Heart left ventricle (tissue), 16 donors: ENCODE measurements around the gene KNL1. TPM values are rescaled to one million over a fixed set of nuclear protein-coding genes. Genes with fewer than 3 reads are reported as not detected.

Experiments
- ATAC-seq, 4 donors: fragments of 200-7000 bp; cut with Tn5 transposase; one replicate each; pipeline ENCODE4 v1.9.1; 2020 to 2022; ENCODE audit warnings: moderate library complexity in 4 of 4, mild to moderate bottlenecking in 3 of 4, moderate number of reproducible peaks in 1 of 4
- DNase-seq, 5 donors: peaks; one replicate each; pipeline ENCODE4 v3.0.0-alpha.2; 2020
- H3K27ac ChIP-seq, 12 donors: fragments of 200-600 bp; sonication (generic) in 4 of 12; one replicate each; pipeline versions ENCODE4 v1.5.0 to v1.8.0; 2016 to 2022; ENCODE audit warnings: mild to moderate bottlenecking in 2 of 12
- H3K27me3 ChIP-seq, 9 donors: fragments of 200-600 bp; sonication (generic) in 2 of 9; one replicate each; pipeline versions ENCODE4 v1.5.1 to v1.8.0; 2016 to 2022; ENCODE audit warnings: mild to moderate bottlenecking in 3 of 9
- H3K36me3 ChIP-seq, 9 donors: fragments of 200-600 bp; sonication (generic) in 2 of 9; one replicate each; pipeline versions ENCODE4 v1.5.0 to v1.8.0; 2018 to 2022; ENCODE audit warnings: mild to moderate bottlenecking in 2 of 9
- H3K4me1 ChIP-seq, 12 donors: fragments of 200-600 bp; sonication (generic) in 4 of 12; one replicate each; pipeline versions ENCODE4 v1.5.0 to v1.8.0; 2016 to 2022; ENCODE audit warnings: mild to moderate bottlenecking in 3 of 12
- H3K4me3 ChIP-seq, 12 donors: fragments of 200-600 bp; sonication (generic) in 4 of 12; one replicate each; pipeline versions ENCODE4 v1.5.0 to v1.8.0; 2017 to 2022; ENCODE audit warnings: mild to moderate bottlenecking in 9 of 12, moderate library complexity in 4 of 12
- H3K9me3 ChIP-seq, 12 donors: fragments of 200-600 bp; sonication (generic) in 4 of 12; one replicate each; pipeline versions ENCODE4 v1.5.0 to v1.8.0; 2016 to 2022; ENCODE audit warnings: mild to moderate bottlenecking in 1 of 12
- CTCF ChIP-seq, 12 donors: fragments of 200-600 bp; sonication (generic) in 4 of 12; IDR thresholded peaks; one replicate each; pipeline versions ENCODE4 v1.5.0 to v1.8.0; 2018 to 2022; ENCODE audit warnings: antibody characterized with exemption in 12 of 12, mild to moderate bottlenecking in 5 of 12
- POLR2A ChIP-seq, 2 donors: fragments of 450-650 bp; IDR thresholded peaks; one replicate each; pipeline ENCODE4 v1.6.1; 2017; ENCODE audit warnings: antibody characterized with exemption in 2 of 2, mild to moderate bottlenecking in 2 of 2, moderate library complexity in 2 of 2
- WGBS, 4 donors: extraction: QIAGEN DNeasy Blood & Tissue Kit in 2 of 4; methylation state at CpG; one replicate each; pipeline versions ENCODE4 v1.1.5 to v1.1.7; 2013 to 2018; 5-methylcytosine and 5-hydroxymethylcytosine counted together
- intact Hi-C, 10 donors: fragments of 100-400 bp; cut with DNase I; formaldehyde crosslinking; loops; one replicate each; pipeline versions ENCODE4 v1.11.1 to v1.14.2; 2022
- polyA plus RNA-seq, 2 donors: library from polyadenylated mRNA; stranded (reverse); fragments of 200-250 nt; gene quantifications; one replicate each; pipeline ENCODE4 v1.2.3, GENCODE V29; 2013
- total RNA-seq, 9 donors: library from RNA; depleted of rRNA in 2 of 9; stranded (reverse); fragments of >200 nt in 2 of 9; fragmentation: NEBNext Ultra II Directional in 3 of 9; extraction: Animal tissue kit (Norgen Biotek cat#: 25700) in 3 of 9; gene quantifications; one replicate each; pipeline versions ENCODE4 v1.1.0 to v1.2.4, GENCODE V29; 2016 to 2023
- donor health status: ischemic (EF 13 %, LVEDD 7.1; RV severe dilation, severe dysfunction).
- donor health status: healthy with polysubstance abuse.
- donor health status: DM: no; HTN: yes; CAD: no.
- donor health status: DM: no; HTN: no; CAD: no.
- donor health status: ischemic (EF 25% LVEDD 6.9; RV normal size, moderate dysfunction).
- donor health status: ischemic (EF 25% LVEDD 5.7; RV mildly dilated, moderate dysfunction).
- donor health status: healthy.
- donor health status: DM: yes; HTN: yes; CAD: no.
- donor health status: ischemic (EF 35%, LVEDD 5.7; RV mildly dilated, moderate dysfunction).
- donor health status: nonischemic (EF 11% LVEDD 7.7; RV severe dilation, severe dysfunction).
- donor health status: DM: yes; HTN: yes; CAD: no.
- donor health status: PGD.
- donor health status: ischemic (EF 29% LVEDD 5.4; RV normal size, mild dysfunction).
- donor health status: nonischemic (EF 23%, LVEDD 6.1; RV moderate dilation, normal function).

Gene KNL1
- total and polyA plus RNA-seq, 11 donors: 0.04 to 5.9 (median 0.62) TPM; not detected in 1

DNA sequence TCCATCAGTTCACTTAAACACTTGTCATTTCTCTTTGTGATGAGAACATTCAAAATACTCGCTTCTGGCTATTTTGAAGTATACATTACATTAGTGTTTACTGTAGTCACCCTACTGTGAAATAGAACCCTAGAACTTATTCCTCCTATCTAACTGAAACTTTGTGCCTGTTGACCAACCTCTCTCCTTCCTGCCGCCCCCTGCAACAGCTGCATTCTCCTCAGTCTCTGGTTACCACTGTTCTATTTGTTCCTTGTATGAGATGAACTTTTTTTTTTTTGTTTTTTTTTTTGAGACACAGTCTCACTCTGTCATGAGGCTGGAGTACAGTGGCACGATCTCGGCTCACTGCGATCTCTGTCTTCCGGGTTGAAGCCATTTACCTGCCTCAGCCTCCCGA lies 103.9 kb downstream of the KNL1 start:
- 95 to 100% (median 96%) methylated on average over 7 of the region's 7 CpGs for WGBS, 4 donors
- intact Hi-C loops: loop anchor here in 4 of 10 donors (10.0 kb wide), 3 partner anchors 57 to 197 kb away; partner anchors contain the start of genes RMDN3 (in 3 of the 4), VPS18 (in 3 of the 4) and KNL1 (in 1 of the 4)

DNA sequence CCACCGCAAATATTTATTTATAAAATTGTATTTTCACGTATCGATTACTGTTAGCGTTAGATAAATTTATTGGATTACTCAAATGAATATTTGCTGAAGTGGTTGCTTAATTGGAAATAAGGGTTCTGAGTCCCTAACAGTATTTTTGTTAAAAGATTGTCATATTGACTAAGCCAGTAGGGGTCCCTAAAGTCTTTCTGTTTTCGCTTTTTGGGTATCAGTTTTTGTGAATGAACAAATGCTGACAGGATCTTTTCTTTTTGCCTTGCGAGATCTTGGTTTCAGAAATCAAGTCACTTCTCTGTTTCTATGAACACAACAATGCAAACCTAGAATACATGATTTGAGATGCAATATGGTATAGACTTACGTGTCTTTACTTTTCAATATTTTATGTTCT lies 108.0 kb downstream of the KNL1 start:
- Histone ChIP-seq H3K27me3 (no peaks in the 10 kb centered on the region), H3K4me1 (no peaks in the 10 kb centered on the region), H3K9me3 (no peaks in the 10 kb centered on the region), H3K36me3 (no peaks in the 10 kb centered on the region), H3K4me3 (no peak overlapping the region), H3K27ac (no peak overlapping the region)
- 91 to 94% (median 94%) methylated on average over 7 of the region's 7 CpGs for WGBS, 4 donors
- intact Hi-C loops: no loop called here
- DNase-seq (no peak), ATAC-seq (no peak)
- TF ChIP-seq POLR2A (IDR thresholded peaks at IDR 0.05): no peak
- TF ChIP-seq CTCF (IDR thresholded peaks at IDR 0.05): no peak

More for the DNA sequence above, 103.9 kb downstream of the KNL1 start:
- H3K27ac ChIP-seq: no peak overlapping the region
- H3K27me3 ChIP-seq: no peaks in the 10 kb centered on the region
- H3K4me3 ChIP-seq: no peak overlapping the region
- no peak for DNase-seq
- no peak for TF ChIP-seq CTCF (IDR thresholded peaks at IDR 0.05)
- no peak for TF ChIP-seq POLR2A (IDR thresholded peaks at IDR 0.05)
- no peaks in the 10 kb centered on the region for H3K9me3 ChIP-seq
- peaks cover 0 to 21% (median 14%) of the 10 kb centered on the region in 12 donors for H3K4me1 ChIP-seq
- H3K36me3 ChIP-seq: peaks cover 0 to 4% (median 0%) of the 10 kb centered on the region in 9 donors
- ATAC-seq: no peak

GRCh38 chr15:40706121-40706520 lies 112.1 kb downstream of the KNL1 start:
- Histone ChIP-seq H3K4me3 (no peak overlapping the region), H3K36me3 (peaks cover 0 to 8% (median 0%) of the 10 kb centered on the region in 9 donors), H3K27ac (no peak overlapping the region), H3K4me1 (no peaks in the 10 kb centered on the region), H3K27me3 (no peaks in the 10 kb centered on the region), H3K9me3 (no peaks in the 10 kb centered on the region)
- ATAC-seq: no peak
- intact Hi-C loops: no loop called here
- WGBS, 4 donors: 96 to 100% (median 97%) methylated on average over 2 of the region's 2 CpGs
- DNase-seq: no peak
- TF ChIP-seq CTCF (IDR thresholded peaks at IDR 0.05): no peak
- no peak for TF ChIP-seq POLR2A (IDR thresholded peaks at IDR 0.05)

Other genes with a start within 250 kb of the KNL1 start
- gene PHGR1, start 243.2 kb upstream of the KNL1 start, total RNA-seq: not detected
- gene PHGR1, start 243.2 kb upstream of the KNL1 start, polyA plus RNA-seq: 1 to 10 TPM in 1 of 2 donors, under 1 TPM in 1; 0.71 to 1.4 TPM
- gene DISP2, start 236.0 kb upstream of the KNL1 start, total RNA-seq: 1 to 10 TPM in 2 of 9 donors, under 1 TPM in 7; 0.13 to 1.1 (median 0.40) TPM
- 1 to 10 TPM in 1 of 2 donors, under 1 TPM in 1; 0.10 to 1.8 TPM for gene DISP2, start 236.0 kb upstream of the KNL1 start, polyA plus RNA-seq
- gene KNSTRN, start 211.5 kb upstream of the KNL1 start, total RNA-seq: 10 to 100 TPM in 4 of 9 donors, 1 to 10 TPM in 5; 8.9 to 20.1 (median 9.9) TPM
- gene KNSTRN, start 211.5 kb upstream of the KNL1 start, polyA plus RNA-seq: 10 to 100 TPM in 1 of 2 donors, 1 to 10 TPM in 1; 8.0 to 16.7 TPM
- gene IVD, start 188.5 kb upstream of the KNL1 start, total RNA-seq: 100 to 1,000 TPM in 4 of 9 donors, 10 to 100 TPM in 5; 72.1 to 130 (median 99.8) TPM
- gene IVD, start 188.5 kb upstream of the KNL1 start, polyA plus RNA-seq: 10 to 100 TPM; 52.9 to 56.2 TPM
- gene BAHD1, start 153.3 kb upstream of the KNL1 start, total RNA-seq: 10 to 100 TPM; 12.8 to 28.4 (median 16.1) TPM
- 10 to 100 TPM in 1 of 2 donors, 1 to 10 TPM in 1; 7.8 to 17.3 TPM for gene BAHD1, start 153.3 kb upstream of the KNL1 start, polyA plus RNA-seq
- gene CHST14, start 123.3 kb upstream of the KNL1 start, total RNA-seq: 10 to 100 TPM in 3 of 9 donors, 1 to 10 TPM in 6; 6.4 to 10.8 (median 8.6) TPM
- gene CHST14, start 123.3 kb upstream of the KNL1 start, polyA plus RNA-seq: 1 to 10 TPM; 6.0 to 6.2 TPM
- gene CCDC32, start 29.2 kb upstream of the KNL1 start, total RNA-seq: 10 to 100 TPM; 13.0 to 38.2 (median 23.6) TPM
- gene CCDC32, start 29.2 kb upstream of the KNL1 start, polyA plus RNA-seq: 10 to 100 TPM; 28.2 to 34.8 TPM
- 10 to 100 TPM in 2 of 9 donors, 1 to 10 TPM in 7; 5.8 to 11.0 (median 9.0) TPM for gene RPUSD2, start 24.9 kb upstream of the KNL1 start, total RNA-seq
- gene RPUSD2, start 24.9 kb upstream of the KNL1 start, polyA plus RNA-seq: 1 to 10 TPM; 8.5 to 9.0 TPM
- gene RAD51, start 100.9 kb downstream of the KNL1 start, total RNA-seq: 1 to 10 TPM in 3 of 9 donors, under 1 TPM in 4, not detected in 2; 0.48 to 3.9 (median 0.65) TPM
- under 1 TPM; 0.15 to 0.36 TPM for gene RAD51, start 100.9 kb downstream of the KNL1 start, polyA plus RNA-seq
- 10 to 100 TPM; 12.0 to 22.9 (median 18.5) TPM for gene RMDN3, start 161.0 kb downstream of the KNL1 start, total RNA-seq
- 10 to 100 TPM; 14.0 to 26.2 TPM for gene RMDN3, start 161.0 kb downstream of the KNL1 start, polyA plus RNA-seq
- gene GCHFR, start 169.8 kb downstream of the KNL1 start, total RNA-seq: 10 to 100 TPM in 2 of 9 donors, 1 to 10 TPM in 7; 1.6 to 24.0 (median 6.6) TPM
- gene GCHFR, start 169.8 kb downstream of the KNL1 start, polyA plus RNA-seq: 10 to 100 TPM in 1 of 2 donors, 1 to 10 TPM in 1; 5.1 to 12.7 TPM
- gene C15orf62, start 175.7 kb downstream of the KNL1 start, total RNA-seq: 1 to 10 TPM in 1 of 9 donors, under 1 TPM in 5, not detected in 3; 0.12 to 1.1 (median 0.18) TPM
- under 1 TPM; 0.06 to 0.30 TPM for gene C15orf62, start 175.7 kb downstream of the KNL1 start, polyA plus RNA-seq
- gene ZFYVE19, start 212.8 kb downstream of the KNL1 start, total RNA-seq: 10 to 100 TPM; 11.9 to 27.1 (median 18.8) TPM
- gene ZFYVE19, start 212.8 kb downstream of the KNL1 start, polyA plus RNA-seq: 10 to 100 TPM; 10.5 to 18.9 TPM
- 10 to 100 TPM in 8 of 9 donors, 1 to 10 TPM in 1; 7.6 to 19.7 (median 14.7) TPM for gene DNAJC17, start 213.2 kb downstream of the KNL1 start, total RNA-seq
- 10 to 100 TPM; 29.1 to 29.9 TPM for gene DNAJC17, start 213.2 kb downstream of the KNL1 start, polyA plus RNA-seq
- not detected for gene PPP1R14D, start 234.5 kb downstream of the KNL1 start, total RNA-seq
- gene PPP1R14D, start 234.5 kb downstream of the KNL1 start, polyA plus RNA-seq: not detected
- 1 to 10 TPM in 3 of 9 donors, under 1 TPM in 5, not detected in 1; 0.20 to 3.4 (median 0.76) TPM for gene SPINT1, start 249.8 kb downstream of the KNL1 start, total RNA-seq
- under 1 TPM; 0.11 to 0.39 TPM for gene SPINT1, start 249.8 kb downstream of the KNL1 start, polyA plus RNA-seq